GM18502 (cell line): ENCODE measurements around the gene ATF6.
"Not testable (repeated sequence)": the region's sequence is repeated elsewhere in the genome, so short reads cannot be mapped to it uniquely, and the experiment has no call there.

ENCODE experiments used
- ATAC-seq: cut with Tn5 transposase; IDR thresholded peaks from one replicate; pipeline ENCODE4 v1.9.1; 2021; ENCODE audit warnings: mild to moderate bottlenecking; ENCODE audit not compliant: unreplicated experiment, poor library complexity

ATF6 gene

DNA sequence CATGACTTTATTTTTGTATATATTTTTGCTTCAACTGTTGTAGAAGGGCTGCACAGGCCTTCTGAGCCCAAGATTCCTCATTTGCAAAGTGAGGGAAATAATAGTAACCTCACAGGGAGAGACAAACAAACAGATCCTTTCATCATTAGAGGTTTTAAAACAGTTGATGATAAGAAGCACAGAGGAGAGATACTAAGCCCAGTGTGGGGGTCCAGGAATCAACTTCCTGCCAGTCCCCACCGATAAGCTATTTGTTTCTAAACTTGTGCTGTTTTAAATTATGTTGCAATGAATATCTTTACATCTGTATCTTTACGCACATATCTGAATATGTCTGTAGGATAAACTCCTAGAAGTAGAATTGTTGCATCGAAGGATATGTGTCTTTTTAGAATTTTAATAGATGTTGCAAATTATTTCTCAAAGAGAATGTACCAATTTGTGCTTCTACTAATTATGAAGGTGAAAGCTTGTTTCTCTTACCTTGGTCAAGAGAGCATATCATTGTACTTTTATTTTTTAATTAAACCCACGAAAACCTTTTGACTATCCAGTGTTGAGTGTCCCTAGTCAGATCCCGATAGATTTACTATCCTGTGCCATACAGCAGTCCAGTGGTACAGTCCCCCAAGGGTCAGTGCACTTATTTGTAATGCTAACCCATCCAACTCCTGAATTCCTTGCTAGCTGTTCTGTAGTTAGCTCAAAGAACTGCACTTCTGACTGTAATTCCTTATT, 34.0 kb upstream of the ATF6 start:
- no peak for ATAC-seq

DNA sequence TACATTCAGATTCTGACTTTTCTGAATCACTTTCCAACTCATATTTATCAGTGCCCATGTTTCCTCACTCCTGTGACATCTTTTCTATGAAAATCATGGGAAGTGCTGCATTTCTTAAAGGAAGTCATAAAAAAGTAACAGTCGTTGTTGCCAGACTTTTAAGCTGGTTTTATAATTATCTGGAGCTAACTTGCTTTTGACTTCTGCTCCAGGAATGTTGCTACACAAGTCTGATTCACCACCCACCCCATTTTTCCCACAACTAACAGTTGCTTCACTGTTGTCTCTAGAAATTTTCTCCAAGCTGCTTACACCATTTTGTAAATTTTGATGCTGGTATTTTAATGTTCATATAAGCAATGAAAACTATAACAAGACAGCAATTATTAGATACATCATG, 32.6 kb upstream of the ATF6 start:
- no peak for ATAC-seq

DNA sequence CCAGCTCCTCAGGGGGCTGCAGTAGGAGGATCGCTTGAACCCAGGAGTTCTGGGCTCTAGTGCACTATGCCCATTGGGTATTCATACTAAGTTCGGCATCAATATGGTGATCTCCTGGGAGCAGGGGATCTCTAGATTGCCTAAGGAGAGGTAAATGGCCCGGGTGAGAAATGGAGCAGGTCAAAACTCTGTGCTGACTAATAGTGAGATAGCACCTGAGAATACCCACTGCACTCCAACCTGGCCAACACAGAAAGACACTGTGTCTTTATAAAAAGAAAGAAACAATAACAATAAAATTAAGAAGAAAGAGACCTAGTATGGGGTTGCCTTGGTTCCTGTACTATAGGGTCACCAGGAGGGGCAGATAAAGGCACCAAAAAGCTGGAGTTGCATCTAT, 30.3 kb upstream of the ATF6 start:
- no peak for ATAC-seq

DNA sequence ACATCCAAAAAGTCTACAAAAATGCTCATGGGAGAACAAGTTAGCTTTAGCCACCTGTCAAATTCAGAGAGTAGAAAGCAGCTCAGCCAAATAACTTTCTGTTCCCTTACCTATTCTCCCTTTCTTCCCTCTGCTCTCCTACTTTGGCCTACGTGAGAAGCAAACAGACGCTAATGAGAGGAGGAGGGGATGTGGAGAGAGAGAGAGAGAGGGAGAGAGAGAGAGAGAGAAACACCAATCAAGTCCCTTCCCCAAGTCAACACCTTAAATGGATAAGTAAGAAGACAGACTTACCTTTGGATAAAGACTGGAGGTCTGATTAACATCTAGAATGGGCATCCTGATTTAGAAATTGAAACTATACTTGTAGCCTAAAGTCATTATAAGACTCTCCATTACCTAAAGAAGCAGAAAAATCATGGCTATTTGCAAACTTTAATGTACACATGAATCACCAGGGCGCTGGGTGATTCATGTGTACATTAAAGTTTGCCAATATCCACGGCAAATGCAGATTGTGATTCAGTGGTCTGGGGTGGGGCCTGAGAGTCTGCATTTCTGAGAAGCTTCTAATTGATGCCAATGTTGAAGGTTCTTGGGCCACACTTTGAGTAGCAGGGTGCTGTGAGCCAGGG, 29.7 kb upstream of the ATF6 start:
- no peak for ATAC-seq

DNA sequence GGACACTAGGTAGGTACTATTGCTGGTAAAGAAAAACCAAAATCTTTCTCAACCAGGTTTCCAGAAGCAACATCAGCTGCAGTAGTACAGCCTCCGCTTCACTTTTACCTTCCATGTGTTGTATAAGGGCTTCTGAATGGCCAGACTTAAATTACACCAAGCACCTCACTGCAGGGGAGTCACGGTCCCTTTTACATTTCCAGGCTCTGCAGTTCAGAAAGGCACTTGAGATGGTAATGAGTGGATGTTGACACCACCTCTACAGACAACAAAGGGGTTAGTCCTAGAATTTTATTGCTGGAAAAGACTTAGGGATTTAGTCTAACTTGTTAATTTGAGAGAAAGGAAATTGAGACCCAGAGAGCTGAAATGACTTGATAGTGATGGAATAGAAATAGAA, 28.5 kb upstream of the ATF6 start:
- no peak for ATAC-seq

DNA sequence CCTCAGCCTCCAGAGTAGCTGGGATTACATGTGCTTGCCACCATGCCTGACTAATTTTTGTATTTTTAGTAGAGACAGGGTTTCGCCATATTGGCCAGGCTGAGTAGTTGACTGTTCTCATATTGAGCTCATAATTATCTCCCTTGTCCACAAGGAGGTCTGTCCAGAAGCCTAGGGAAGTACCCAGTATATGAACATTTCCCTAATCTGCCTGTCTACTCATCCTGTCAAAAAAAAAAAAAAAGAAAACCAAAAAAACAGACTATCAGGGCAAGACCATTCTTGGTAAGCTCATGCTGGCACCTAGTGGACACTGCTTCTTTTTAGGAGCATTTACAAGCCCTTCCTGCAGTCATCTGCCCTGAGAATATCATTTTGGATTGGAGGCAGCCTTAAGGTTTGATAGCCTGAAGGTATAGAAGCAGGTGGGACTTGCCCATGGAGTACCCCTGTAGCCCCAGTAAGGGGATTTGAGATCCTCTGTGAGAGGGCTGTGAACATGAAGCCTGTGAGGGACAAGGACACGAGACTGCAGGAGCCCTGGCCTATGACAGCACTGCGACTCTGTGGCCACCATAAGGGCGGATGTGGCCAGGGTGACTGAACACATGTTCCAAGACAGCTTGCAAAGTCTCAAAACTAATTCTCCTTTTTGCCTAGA, 27.4 kb upstream of the ATF6 start:
- peak; percentile 66 for ATAC-seq

DNA sequence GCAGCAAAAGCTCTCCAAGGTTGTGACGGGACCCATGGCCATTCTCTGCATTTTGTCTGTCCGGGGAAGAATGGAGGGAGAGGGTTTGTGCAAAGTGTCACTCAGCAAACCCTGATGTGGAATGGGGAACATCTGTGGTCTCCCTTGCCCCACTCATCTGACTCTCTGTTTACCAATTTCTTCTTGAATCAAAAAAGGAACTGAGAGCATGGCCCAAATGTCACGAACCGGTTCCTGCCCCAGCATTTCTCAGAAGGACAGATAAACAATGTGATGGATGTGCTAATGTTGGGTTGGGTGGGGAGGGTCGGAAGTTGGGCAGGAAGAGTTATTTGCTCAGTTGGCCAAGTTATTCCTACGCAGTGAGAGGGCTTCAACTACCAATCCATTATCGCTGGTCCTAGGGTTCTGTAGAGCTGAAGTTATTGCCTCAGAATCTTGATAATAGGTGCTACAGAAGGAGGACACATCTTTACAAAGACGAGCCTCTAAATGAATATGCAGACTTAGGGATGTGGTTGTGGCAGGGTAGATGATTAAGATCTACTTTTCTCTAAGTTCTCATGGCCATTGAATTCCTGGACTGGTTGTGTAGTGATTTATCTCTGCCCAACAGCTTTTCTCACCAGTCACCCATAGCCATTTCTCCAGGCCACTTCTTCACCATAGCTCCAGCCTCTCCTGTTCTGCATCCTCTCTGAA, 26.1 kb upstream of the ATF6 start:
- ATAC-seq, result no peak

DNA sequence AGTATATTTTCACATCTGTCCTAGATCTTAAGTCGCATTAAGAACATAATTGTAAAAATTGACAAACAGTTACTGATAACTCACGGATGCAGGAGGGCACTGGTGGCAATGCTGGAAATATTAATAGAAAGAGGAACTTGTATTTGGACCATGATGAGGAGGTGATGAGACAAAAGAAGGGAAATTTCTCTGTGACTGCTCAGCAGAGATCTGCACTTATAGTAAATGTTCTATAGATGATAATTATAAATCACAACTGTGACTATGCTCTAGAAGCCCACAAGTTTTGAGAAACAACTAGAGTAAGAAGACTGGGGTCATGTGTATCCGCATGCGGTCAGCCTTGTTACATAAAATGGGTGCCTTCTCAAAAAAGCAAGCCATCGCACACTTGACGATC, 25.2 kb upstream of the ATF6 start:
- no peak for ATAC-seq

DNA sequence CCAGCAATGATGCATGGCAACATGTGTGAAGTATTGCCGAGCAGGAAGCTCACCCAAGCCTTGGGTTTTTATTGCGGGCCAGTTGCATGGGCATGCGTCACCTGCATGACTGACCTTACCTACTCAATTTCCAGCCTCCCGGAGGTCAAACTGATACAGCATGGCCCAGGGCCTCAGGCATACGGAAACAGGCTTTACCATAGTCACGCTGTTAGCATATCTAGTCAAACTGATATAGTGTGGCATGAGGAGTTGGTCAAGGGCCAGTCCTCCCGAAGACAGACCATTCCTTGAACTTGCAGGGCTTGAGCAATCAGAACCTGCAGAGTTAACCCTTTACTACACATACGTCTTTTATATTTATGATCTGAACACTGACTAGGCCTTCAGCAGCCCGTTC, 22.9 kb upstream of the ATF6 start:
- ATAC-seq, result no peak

DNA sequence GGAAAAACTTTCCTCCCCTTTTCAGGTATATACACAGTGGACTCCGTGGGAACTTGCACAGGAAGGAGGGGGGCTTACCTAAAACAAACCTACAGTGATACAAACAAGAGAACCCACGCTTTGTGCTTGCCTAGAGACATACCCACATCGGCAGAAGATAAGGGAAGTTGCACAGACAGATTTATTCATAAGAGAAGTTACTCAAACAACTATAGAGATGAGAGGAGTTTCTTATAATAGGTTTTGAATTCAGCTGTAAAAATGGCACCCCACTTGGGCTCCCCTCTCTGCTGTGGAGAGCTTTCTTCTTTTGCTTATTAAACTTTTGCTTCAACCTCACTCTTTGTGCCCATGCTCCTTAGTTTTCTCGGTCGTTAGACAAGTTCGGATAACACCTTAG, 18.3 kb upstream of the ATF6 start:
- no peak for ATAC-seq

DNA sequence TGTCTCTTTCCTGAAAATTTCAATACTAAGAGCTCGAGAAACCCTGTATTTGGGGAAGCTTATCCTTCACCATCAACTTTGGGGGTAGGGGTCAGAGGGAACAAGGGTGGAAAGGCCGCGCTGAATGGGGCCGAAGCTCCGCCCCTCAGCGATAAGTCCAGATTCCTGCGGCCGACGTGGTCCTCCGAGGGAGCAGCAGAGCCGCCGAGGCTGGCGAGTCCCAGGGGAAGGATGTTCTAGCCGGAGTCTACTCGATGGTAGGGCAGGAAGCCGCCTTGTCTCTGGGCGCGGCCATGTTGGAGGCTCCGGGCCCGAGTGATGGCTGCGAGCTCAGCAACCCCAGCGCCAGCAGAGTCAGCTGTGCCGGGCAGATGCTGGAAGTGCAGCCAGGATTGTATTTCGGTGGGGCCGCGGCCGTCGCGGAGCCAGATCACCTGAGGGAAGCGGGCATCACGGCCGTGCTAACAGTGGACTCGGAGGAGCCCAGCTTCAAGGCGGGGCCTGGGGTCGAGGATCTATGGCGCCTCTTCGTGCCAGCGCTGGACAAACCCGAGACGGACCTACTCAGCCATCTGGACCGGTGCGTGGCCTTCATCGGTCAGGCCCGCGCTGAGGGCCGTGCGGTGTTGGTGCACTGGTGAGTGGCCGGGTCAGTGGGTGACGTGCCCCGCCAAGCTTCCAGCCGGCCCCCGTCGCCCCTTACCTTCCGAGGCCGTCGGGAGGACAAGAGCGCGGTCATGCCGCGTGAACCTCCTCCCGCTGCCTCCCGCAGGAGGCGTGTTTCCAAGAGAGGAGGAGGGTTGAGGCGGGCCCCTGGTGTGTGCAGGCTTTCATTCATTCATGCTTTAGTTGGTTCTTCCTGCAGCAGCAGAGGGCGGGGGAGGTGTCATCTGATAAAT, 16.4 kb upstream of the ATF6 start, which contains the start of gene DUSP12:
Gene DUSP12 (plus strand): TSS at position 278 of the 899 bp plus-strand sequence. CDS start 16 bp downstream, at position 294.
- ATAC-seq, result peak; percentile 94

DNA sequence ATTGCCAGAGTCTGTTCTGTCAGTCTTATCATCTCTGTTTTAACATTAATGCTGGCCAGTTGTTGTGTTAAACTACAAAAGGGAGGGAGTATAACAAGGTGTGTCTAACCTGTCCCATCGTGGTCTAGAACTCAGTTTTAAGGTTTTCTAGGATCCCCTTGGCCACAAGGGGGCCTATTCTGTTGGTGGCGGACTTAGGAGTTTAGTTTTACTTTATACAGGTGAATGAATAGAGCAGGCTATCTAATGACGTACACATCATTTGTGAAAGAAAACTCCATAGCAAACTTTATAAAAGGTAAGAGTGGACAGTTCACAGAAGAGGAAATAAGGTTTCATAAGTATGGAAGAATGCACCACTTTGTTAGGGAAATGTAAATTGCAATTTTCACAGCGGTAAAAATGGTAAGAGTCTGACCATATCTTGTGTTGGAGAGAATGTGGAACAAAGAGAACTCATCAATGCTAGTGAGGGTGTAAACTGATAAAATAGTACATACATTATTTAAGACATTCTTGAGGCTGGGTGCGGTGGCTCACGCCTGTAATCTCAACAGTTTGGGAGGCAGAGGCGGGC, 2.5 kb upstream of the ATF6 start:
- no peak for ATAC-seq

DNA sequence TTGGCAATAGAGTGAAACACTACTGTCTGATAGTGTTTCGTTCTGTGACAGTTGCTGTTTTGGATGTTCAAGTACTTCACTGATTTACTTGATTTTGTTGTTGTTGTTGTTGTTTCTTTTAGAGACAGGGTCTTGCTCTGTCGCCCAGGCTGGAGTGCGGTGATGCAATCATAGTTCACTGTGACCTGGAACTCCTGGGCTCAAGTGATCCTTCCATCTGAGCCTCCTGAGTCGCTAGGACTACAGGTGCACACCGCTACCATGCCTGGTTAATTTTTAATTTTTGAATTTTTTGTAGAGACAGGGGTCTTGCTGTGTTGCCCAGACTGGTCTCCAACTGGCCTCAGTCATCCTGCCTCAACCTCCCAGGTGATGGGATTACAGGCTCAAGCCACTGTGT, 2.3 kb downstream of the ATF6 start:
- no peak for ATAC-seq

DNA sequence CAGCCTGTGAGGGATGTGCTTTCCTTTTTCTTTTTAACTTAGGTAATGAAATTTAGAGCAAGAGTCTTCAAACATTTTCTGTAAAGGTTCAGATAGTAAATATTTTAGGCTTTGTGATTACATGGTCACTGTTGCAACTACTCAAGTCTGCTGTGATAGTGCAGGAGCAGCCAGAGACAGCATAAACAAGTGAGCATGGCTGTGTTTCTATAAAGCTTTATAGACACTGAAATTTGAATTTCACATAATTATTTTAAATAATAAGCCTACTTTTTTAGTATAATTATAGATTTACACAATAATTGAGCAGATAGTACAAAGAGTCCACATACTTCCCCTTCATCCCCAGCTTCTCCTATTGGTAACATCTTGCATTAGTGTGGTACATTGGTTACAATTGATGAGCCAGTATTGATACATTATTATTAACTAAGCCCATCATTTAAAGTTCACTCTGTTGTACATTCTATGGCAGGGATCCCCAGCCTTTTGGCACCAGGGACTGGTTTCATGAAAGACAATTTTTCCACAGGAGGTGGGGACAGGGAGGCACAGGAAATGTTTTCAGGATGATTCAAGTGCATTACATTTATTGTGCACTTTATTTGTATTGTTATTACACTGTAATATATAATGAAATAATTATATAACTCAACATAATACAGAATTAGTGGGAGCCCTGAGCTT, 3.0 kb downstream of the ATF6 start:
- ATAC-seq, result no peak

DNA sequence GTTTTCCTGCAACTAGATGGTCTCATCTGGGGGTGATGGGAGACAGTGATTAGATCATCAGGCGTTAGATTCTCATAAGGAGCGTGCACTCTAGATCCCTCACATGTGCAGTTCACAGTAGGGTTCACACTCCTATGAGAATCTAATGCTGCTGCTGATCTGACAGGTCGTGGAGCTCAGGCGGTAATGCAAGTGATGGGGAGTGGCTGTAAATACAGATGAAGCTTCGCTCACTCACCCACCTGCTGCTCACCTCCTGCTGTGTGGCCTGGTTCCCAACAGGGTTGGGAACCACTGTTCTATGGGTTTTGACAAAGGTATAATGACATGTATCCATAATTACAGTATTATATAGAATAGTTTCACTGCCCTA, 3.5 kb downstream of the ATF6 start:
- not testable (repeated sequence) for ATAC-seq

DNA sequence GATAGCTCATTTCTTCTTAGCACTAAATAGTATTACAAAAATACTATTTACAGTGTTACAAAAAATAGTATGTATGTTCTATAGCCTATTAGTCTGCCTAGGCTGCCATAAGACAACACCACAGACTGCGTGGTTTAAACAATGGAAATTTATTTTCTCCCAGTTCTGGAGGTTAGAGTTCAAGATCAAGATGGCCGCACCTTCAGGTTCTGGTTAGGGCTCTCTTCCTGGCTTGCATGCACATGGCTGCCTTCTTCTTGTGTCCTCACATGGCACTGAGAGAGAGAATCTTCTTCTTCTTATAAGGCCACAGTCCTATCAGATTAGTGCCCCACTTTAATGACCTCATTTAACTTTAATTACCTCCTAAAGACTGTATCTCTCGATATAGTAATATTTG, 4.1 kb downstream of the ATF6 start:
- ATAC-seq, result no peak

DNA sequence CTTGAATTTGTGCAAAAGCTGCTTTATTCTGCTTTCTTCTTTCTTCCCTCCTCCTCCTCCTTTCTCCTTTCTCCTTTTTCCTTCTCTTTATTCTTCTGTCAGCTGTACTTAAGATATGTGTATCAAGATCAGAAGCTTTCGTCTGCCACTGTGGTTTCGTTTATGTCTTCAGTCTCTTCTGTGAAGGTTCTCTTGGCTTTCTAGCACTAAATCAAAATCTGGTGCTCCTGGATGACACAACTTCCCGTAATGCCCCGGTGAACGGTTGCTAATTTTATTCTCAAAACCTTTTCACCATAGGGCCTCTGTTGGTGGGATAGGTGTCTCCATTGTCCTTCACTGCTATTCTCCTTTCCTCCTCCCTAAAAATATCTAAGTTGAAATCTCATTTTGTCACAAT, 5.0 kb downstream of the ATF6 start:
- ATAC-seq, result no peak

DNA sequence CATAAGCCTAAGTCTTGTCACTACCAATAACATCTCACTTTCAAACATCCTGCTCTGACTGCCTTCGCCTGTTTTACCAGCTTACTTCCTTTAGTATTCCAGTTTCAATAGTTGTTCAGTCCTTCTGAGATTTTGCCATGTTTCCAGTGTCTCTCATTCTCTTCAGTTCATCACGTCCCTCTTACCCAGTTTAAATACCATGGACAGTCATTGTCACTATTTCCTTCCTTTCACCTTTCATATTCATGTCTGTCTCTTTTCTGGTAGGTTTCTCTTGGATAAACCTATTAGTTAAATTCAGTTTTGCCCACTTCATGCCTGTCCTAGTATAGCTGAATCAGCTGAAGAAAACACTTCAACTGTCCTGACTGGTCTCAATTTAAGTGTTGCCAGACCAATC, 5.9 kb downstream of the ATF6 start:
- ATAC-seq, result no peak

DNA sequence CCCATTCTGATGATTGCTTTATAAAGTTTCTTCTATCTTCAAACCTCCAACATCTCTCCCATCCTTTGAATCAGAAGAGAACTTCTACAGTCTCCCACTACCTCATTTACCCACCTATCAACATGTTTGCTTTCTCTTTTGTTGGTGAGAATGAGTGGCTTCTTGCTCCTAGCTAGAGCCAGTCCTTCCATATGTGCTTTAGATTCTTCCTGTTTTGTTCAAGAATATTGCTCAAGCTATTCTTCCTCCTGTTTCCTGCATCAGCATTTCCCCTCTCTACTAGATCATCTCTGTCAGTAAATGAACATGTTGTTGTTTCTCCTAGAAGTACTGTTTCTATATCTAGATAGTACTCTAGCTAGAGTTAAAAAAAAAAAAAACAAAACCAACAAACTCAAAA, 6.3 kb downstream of the ATF6 start:
- ATAC-seq, result no peak
